GM19438 (cell line): ENCODE measurements around the gene PDGFC.

Source experiments
- ATAC-seq: cut with Tn5 transposase; IDR thresholded peaks from one replicate; pipeline ENCODE4 v1.9.1; 2021; ENCODE audit warnings: low read depth; ENCODE audit not compliant: unreplicated experiment

The PDGFC gene

GRCh38 chr4:156792462-156793085, 179.0 kb downstream of the PDGFC start:
- ATAC-seq = no peak

DNA sequence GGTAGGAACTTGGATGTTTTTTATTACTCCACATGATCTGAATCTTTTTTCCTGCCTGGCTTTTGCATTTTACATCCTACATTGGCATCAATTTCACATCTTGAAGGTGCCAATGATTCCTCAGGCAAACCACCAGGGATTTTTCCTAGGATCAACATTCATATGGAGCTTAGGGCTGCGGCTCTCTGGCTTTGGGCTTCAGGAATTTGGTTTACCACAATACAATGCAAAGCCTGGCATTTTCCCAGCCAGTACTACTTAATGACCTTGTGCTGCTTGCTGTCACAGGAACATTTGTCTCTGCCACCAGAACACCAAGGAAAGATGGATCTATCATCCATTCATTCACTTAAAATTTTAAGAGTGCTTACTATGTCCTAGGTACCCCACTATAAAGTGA, 180.7 kb downstream of the PDGFC start:
- no peak for ATAC-seq

DNA sequence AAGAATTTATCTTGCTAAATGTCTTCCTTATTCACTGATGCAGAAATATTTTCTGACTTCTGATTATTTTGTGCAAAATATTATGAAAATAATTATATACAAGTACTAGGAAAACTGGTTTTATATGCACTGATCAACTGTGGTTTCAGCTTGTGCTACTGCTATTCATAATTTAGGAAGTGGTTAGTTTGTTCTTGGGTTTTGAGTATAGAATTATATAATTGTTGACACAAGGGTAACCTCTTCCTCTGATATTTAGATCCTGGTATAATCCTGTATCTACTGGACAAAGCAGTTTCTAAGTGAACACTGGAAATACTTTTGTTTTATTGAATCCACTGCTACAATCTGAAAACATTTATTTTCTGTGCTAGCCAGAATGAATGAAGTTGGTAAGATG, 182.8 kb downstream of the PDGFC start:
- no peak for ATAC-seq

DNA sequence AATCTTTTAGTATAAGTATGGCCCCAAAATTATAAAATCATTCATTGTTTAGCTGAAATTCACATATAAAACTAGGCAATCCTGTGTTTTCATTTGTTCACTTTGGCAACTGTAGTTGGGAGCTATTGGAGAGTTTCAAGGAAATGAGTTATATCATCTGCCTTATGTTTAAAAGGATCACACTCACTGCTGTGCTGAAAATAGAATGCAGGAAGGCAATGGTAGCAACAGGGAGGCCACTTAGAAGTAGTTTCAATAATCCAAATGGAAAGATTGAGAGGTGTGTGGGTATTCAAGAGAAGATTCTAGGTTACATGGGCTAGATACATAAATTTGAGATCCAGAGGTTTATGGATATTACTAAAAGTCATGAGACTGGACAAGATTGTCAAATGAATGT, 184.9 kb downstream of the PDGFC start:
- ATAC-seq = no peak

- ATAC-seq = no peak
These were observed 186.6 kb downstream of the PDGFC start for GRCh38 chr4:156784970-156785369.

DNA sequence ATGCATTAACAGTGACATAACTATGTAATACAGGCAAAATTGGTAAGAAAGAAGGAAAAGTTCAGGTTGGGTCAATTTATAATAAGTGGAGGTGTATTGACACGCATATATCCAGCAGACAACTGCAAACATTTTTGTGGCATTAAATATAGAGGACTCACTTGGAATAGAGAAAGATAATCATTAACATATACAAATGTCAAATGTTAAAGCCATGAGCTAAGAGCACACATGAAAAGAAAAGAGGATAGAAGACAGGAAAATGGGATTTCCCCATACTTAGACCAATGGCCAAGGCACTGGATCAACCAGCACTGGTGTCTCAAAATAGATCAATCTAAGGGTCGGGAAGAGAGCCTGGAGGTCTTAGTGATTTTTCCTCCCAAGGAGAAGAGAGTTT, 187.6 kb downstream of the PDGFC start:
- ATAC-seq = no peak

GRCh38 chr4:156782491-156782890, 189.1 kb downstream of the PDGFC start:
- no peak for ATAC-seq

- no peak for ATAC-seq
These were observed 189.7 kb downstream of the PDGFC start for GRCh38 chr4:156781852-156782251.

GRCh38 chr4:156779774-156780173, 191.8 kb downstream of the PDGFC start:
- no peak for ATAC-seq

DNA sequence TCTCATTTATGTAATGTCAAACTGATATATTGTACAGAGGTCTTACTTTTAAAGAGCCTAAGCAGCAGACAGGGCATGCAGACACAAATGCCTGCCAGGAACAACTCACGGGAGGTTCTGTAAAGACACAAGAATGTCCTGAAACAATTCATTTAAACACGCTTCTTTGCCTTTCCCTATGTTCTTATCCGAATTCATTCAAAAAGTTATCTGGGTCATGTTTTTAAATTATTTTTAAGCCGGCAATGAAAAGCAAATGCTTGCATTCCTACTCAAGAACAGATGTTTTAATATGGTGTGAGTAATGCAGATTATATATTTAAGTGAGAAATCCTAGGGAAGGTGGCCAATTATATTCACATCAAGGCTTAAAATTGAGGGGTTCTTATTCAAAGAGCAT, 192.6 kb downstream of the PDGFC start:
- ATAC-seq = no peak

DNA sequence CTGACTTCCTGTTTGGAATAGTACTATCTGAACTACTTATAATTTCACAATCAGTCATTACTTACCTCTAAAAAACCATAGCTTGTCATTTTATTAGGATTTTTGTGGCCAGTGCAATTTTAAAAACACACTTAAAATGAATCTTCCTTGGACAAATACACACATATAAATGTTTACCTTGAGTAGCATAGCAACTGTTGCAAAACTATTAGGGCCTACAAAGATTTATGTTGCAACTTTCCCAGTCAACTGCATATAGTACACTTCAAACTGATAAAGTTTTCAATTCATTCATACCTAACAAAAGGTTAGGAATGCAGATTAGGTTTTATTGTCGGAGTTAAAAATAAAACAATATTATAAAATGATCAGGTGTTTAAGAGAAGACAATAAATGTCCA, 193.0 kb downstream of the PDGFC start:
- no peak for ATAC-seq

DNA sequence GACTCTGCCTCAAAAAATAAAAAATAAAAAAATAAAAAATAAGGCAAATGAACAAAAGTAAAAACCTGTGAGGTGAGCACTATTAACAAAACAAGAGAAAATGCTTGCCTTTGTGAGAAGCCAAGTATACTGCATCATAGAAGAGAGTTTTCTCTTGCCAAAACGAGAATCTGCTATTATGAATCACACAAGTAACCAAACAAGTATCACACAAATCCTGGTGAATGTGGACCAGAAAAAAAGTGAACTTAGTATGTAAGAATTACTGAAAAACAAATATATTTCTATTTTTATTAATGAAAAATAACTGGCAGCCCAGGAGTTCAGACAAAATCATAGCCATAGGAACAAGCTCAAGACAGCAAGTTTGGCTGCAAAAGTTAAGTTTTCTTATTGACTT, 193.5 kb downstream of the PDGFC start:
- no peak for ATAC-seq

DNA sequence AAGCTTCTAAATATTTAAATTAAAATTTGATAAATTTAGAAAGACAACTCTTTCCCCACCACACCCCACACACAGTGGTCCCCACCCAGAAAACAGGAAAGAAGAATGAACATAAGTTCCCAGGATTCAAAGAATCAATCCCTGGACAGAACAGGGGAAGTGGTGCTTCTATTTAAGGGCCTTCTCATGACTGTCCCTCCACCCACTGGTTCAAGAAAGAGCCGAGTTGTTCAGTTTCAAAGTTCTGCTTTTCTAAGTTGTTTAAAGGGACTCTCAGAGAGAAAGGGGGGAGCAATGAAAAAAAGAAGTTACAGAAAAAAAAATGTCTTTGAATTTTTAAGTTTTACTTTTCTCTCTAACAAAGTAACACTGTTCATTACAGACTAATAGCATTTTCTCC, 195.8 kb downstream of the PDGFC start:
- no peak for ATAC-seq

GRCh38 chr4:156774422-156774821, 197.2 kb downstream of the PDGFC start:
- ATAC-seq = no peak

DNA sequence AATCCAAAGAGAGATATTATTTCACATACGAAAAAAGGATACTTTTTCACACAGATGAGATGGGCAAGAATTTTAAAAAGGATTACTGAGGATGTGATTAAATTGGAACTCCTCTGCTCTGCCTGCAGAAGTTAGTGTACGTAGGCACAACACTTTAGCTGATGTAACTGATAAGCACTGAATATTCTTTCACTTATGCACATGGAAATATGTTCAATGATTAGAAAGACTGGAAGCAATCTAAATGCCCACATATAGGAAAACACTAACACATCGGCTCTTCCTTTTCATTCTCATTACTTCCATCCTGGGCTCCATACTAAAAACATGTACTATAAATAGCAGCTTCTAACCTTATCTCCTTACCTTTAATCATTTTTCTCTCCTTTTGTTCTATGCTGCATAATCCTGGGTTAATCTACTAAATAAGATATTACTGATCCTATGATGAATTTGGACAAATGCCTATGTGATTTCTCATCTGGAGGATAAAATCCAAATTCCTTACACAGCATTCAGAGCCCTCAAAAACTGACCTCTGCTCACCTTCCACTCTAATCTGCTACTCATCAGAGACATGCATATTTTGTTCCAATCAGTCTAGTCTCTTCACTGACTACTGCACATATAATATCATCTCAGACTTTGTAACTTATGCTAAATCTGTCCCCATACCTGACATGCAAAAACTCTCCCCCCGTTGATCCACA, 197.8 kb downstream of the PDGFC start:
- no peak for ATAC-seq

GRCh38 chr4:156771171-156771837, 200.3 kb downstream of the PDGFC start:
- no peak for ATAC-seq

DNA sequence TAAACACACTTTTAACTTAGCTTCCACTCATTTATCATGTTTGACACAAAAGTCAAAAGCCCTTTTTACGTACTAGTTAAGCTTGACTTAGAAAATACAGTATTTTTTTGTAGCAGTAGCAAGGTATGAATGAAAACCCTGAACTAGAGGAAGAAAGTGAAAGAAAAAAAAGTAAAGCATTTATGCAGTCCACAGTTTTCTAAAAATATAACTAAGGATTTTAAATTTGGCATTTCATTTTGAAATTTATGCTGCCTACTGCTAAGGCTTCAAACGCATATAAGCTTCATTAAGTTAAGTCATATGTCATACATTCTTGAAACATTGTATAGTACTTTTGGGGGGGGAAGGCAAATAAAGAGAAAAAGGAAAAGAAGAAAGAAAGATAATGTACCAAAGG, 201.5 kb downstream of the PDGFC start:
- no peak for ATAC-seq

- ATAC-seq = no peak
These were observed 203.6 kb downstream of the PDGFC start for GRCh38 chr4:156767911-156768415.

DNA sequence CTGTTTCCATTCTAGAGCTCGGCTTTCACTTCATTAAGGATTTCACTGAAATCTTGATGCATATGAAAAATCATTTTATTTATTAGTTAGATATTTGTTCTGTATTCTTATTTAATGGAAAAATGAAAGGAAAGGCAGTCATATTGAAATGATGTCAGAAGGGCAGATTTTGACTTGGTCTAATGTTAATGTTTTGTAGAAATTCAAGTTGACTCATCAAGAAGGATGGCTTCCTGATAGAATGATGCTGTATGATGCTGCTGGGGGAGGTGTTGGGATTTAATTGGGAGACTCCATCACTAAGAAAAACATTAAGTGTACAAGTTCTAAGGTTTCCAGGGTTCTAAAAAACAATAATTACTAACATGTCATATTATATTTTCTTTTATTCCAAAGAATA, 204.8 kb downstream of the PDGFC start:
- no peak for ATAC-seq

DNA sequence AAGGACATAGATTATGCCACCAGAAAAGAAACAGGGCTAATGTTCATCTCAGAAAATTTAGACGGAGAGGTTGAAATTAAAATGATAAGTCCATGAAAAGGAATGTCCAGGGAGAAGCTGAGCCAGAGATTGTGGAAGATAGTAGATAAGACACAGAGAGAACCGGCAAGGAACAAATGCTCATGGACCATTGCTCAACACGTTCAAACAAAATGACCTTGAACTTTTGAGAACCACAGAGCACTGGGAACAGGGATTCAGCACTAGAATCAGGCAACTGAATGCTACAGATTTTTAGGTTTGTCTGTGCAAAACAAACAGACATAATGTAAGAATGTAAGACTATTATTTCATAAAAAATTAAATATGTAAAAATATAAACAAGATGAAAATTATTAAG, 206.3 kb downstream of the PDGFC start:
- ATAC-seq = no peak

GRCh38 chr4:156764846-156765245, 206.8 kb downstream of the PDGFC start:
- no peak for ATAC-seq

- no peak for ATAC-seq
These were observed 207.5 kb downstream of the PDGFC start for GRCh38 chr4:156764145-156764544.
